ENCODE measurements around the gene CNOT10.
A peak's percentile ranks its signal among the peaks of the same experiment; 100 is the strongest.
"Not testable (repeated sequence)": the region's sequence is repeated elsewhere in the genome, so short reads cannot be mapped to it uniquely, and the experiment has no call there.

CNOT10 gene, protein sequence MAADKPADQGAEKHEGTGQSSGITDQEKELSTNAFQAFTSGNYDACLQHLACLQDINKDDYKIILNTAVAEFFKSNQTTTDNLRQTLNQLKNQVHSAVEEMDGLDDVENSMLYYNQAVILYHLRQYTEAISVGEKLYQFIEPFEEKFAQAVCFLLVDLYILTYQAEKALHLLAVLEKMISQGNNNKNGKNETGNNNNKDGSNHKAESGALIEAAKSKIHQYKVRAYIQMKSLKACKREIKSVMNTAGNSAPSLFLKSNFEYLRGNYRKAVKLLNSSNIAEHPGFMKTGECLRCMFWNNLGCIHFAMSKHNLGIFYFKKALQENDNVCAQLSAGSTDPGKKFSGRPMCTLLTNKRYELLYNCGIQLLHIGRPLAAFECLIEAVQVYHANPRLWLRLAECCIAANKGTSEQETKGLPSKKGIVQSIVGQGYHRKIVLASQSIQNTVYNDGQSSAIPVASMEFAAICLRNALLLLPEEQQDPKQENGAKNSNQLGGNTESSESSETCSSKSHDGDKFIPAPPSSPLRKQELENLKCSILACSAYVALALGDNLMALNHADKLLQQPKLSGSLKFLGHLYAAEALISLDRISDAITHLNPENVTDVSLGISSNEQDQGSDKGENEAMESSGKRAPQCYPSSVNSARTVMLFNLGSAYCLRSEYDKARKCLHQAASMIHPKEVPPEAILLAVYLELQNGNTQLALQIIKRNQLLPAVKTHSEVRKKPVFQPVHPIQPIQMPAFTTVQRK

DNA sequence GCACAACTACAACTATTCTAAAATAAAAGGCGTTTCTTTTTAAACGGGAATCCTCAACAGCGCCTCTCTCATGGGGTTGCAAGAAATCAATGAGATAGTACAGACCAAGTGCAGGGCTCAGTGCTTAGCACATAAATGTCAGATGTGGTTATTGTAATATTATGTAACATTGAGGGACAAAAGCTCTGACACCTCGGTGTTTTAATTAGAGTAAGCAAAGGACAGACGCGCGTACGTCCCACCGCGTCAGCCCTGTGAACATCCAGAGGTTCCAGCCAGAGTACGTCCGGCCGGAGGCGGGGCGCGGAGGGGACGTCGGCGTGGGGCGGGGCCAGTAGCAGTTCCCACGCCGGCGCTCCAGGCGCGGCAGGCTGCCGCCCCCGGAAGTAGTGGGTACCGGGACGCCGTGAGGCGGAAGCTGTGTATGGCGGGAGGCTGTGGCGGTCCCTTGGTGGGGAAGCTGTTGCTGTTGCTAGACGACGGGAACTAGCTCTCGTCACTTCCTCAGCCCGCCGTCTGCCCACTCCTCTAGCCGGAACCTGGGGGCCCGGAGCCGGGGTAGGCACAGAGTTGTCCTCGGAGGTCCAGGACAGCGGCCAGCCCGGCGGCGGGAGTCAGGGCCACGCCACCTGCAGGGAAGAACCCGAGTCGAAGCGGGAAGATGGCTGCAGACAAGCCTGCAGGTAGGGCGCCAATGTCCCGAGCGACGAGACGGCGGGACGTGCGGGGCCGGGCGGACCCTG lies at the start of gene CNOT10:
Gene CNOT10 (plus strand): TSS at position 389 of the 743 bp plus-strand sequence. CDS start 273 bp downstream, at position 662.
- DNase-seq: peak; percentile 99

DNA sequence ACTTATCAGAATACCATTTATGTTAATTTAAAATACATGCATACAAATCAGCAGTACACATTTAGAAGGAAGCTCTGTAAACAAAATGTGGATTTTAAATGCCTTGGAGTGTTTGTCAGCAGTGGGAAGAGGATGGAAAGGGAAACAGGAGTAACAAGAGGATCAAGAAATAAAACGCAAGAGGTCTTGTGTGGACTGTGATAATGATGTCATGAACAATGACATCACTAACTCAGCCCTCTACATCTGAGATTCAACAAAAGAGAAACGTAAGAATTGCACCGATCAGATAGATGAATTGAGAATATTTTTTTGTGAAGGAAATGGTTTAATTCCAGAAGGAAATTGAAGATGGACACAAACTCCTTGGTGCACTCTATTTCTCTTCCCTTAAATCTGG lies 44.0 kb upstream of the CNOT10 start:
- DNase-seq: no peak

DNA sequence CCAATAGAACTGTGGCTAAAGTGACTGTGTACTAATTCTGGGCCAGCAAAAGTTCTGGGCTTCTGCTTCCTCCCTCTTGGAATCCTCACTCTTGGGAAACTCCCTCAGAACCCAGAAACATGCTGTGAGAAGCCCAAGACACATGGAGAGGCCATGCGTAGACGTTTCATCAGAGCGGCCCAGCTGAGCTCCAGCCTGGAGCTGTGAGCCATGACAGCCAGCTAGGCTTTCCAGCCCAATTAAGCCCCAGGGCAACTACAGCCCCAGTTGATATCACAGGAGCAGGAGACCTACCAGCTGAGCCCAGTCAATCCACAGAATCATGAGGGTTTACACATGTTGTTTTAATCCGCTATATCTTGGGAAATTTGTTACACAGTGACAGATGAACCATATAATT lies 43.6 kb upstream of the CNOT10 start:
- no peak for DNase-seq

DNA sequence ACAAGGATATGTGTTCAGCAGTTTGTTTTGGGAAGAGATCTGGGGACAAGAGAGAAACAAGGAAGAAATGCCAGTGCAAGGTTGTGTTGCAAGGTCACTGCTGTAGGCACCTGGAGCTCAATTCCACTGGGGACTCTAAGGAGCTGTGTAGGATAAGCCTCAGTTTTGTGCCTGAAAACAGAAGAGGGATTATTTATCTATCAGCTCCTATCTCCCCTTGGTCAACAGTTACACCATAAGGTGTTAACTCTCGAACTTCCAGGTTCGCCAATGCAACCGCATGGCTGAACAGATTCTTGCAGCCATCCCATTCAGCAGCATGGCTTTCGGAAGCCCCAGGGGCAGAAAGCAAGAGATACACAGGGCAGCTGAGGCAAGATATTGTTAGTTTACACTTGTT lies 41.6 kb upstream of the CNOT10 start:
- no peak for DNase-seq

DNA sequence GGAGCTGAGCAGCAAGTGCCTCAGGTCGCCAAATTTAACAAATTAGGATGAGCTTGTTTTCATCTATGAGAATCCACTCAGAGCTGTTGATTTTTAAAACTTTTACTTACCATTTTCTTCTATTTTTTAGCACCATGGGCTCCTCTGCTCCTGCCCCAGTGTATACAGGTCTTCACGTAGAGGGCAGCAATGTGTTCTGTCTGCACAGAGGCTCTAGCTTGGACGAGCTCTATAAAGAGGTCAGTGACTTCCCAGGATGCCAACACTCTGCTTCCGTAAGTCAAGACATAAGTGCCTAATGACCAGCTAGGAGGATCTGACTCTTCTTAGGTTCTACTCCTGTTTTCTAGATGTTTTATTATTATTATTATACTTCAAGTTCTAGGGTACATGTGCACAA lies 41.2 kb upstream of the CNOT10 start:
- DNase-seq: no peak

DNA sequence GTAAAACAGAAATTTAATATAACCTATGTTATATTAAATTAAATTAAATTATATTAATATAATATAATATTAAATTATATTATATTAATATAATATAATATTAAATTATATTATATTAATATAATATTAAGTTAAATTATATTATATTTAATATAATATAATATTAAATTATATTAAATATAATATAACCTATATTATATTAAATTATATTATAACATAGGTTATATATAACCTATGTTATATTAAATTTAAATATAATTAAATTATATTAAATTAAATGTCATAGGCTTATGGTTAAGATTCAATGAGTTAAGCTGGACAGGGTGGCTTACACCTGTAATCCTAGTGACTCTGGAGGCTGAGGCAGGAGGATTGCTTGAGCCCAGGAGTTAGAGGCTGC lies 40.6 kb upstream of the CNOT10 start:
- no peak for DNase-seq

DNA sequence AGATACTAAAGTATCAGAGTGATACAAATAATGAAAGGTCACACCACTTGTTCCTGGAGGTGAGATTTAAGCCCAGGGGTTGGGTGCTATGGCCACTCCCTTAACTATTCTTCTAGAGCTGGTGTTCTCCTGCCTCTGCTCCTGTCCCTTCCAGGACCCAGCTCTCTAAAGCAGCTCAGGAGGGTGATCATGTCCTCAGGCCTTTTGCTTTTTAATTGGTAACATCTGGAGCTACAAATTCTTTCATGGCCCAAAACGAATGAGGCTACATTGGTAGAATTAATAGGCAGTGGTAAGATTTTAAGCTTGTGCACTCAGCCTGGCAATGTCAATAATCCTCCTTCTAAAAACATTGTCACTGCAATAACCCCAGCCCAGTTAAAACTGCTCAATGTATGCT lies 38.2 kb upstream of the CNOT10 start:
- DNase-seq: no peak

DNA sequence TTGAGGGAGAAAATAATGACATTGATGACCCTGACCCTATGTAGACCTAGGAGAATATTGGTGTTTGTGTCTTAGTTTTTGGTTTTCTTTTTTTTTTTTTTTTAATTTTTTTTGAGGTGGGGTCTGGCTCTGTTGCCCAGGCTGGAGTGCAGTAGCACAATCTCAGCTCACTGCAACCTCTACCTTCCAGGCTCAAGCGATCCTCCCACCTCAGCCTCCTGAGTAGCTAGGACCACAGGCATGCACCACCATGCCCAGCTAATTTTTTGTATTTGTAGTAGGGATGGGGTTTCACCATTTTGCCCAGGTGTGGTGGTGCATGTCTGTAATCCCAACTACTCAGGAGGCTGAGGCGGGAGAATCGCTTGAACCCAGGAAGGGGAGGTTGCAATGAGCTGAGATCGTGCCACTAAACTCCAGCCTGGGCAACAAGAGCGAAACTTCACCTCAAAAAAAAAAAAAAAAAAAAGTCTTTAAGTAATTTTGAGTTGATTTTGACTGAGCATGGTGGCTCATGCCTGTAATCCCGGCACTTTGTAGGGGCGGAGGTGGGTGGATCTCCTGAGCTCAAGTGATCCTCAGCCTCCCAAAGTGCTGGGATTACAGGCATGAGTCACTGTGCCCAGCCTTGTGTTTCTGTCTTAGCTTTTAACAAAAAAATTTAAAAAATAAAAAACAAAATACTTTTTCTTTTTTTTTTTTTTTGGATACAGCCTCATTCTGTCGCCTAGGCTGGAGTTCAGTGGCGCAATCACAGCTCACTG lies 32.5 kb upstream of the CNOT10 start:
- DNase-seq: not testable (repeated sequence)

DNA sequence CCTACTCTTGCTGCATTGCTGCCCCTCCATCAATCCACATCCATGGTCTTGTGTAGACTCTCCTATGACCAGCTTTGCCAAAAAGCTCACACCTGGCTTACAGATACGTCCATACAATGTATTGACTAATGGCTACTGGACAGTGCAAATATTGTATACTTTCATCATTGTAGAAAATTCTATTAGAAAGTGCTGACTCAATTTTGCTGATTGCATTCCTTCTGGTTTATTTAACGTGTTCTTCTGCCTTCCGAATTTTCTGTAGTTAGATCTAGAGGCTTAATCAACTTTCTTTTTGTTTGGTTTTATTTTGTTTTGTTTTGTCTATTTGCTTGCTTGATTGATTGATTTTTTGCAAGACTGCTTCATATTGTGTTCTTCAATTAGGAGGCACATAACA lies 29.8 kb upstream of the CNOT10 start:
- no peak for DNase-seq

DNA sequence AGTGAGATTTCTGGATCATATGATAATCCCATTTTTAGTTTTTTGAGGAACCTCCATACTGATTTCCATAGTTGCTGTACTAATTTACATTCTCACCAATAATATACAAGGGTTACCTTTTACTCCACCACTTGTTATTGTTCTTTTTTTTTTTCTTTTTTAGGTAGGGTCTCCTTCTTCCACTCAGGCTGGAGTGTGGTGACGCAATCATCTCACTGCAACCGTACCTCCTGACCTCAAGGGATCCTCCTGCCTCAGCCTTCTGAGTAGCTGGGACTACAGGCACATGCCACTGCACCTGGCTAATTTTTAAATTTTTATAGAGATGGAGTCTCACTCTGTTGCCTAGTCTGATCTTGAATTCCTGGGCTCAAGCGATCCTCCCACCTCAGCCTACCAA lies 24.4 kb upstream of the CNOT10 start:
- no peak for DNase-seq

DNA sequence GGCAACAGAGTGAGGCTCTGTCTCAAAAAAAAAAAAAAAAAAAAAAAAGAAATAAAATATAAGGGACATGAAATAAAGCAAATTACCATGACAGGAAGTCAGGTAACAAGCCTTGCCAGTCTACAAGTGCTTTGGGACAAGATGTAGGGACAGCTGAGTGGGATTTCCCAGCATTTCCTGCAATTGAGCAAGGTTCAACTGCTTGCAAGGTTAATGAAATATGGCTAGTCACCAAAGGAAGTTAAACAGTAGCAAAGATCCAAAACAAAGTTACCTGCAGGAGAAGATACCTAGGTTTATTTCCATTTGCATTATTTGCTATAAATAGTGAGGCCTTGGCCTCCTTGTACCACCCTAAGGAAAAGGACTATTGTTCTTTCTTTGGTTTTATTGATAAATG lies 22.3 kb upstream of the CNOT10 start:
- no peak for DNase-seq

DNA sequence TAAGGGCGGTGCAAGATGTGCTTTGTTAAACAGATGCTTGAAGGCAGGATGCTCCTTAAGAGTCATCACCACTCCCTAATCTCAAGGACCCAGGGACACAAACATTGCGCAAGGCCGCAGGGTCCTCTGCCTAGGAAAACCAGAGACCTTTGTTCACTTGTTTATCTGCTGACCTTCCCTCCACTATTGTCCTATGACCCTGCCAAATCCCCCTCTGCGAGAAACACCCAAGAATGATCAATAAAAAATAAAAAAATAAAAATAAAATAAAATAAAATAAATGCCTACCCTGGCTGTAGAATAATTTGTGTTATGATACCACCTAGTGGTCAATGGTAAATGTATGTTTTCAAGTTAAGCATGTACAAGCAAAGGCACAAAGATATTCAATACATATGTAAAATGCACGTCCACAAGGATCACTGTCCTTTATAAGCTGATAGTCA lies 20.3 kb upstream of the CNOT10 start:
- peak; percentile 69 to 83 for DNase-seq

DNA sequence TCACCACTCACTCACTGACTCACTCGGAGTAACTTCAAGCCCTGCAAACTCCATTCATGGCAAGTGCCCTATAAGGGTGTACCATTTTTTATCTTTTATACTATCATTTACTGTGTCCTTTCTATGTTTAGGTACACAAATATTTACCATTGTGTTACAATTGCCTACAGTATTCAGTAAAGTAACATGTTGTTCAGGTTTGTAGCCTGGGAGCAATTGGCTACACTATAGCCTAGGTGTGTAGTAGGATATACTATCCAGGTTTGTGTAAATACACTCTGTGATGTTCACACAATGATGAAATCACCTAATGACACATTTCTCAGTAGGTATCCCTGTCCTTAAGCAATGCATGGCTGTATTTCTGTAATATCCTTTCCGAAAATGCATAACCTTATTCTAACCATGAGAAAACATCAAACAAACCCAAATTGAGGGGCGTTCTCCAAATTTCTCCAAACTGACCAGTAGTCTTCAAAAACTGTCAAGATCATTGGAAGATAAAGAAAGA lies 17.9 kb upstream of the CNOT10 start:
- no peak for DNase-seq

DNA sequence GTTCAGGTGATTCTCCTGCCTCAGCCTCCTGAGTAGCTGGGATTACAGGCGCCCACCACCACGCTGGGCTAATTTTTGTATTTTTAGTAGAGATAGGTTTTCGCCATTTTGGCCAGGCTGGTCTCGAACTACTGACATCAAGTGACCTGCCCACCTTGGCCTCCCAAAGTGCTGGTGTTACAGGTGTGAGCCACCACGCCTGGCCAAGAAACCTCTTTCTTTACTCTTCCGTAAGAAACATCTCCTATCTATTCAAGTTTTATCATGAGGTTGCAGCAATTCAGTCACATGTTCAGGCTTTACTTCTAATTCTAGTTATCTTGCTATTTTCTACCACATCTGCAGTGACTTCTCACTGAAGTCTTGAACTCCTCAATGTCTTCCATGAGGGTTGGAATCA lies 15.8 kb upstream of the CNOT10 start:
- not testable (repeated sequence) for DNase-seq

DNA sequence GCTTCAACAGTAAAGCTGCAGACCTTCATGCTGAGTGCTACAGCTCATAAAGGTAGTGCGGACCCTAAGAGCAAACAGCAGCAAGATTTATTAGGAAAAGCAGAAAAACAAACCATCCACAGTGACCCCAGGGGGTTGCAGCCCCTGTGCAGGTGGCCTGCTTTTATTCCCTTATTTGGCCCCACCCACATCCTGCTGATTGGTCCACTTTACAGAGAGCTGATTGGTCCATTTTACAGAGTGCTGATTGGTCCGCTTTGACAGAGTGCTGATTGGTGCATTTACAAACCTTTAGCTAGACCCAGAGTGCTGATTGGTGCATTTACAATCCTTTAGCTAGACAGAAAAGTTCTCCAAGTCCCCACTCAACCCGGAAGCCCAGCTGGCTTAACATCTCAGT lies 11.3 kb upstream of the CNOT10 start:
- not testable (repeated sequence) for DNase-seq

DNA sequence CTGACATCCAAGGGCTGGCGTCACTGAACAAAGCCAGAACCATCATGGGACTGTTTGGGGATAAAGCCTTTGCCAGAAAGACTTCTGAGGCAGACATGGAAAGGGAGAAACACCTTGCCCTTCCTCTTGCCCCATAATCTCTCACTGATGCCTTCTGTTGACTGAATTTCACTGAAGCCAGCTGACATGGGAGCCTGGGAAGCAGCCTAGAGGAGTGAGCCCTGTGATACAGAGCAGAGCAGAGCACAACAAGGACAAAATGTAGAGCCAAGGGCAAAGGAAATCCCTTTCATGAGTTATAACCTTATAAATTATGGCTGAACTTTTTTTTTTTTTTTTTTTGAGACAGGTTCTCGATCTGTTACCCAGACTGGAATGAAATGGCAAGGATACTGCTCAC lies 9.8 kb upstream of the CNOT10 start:
- no peak for DNase-seq

DNA sequence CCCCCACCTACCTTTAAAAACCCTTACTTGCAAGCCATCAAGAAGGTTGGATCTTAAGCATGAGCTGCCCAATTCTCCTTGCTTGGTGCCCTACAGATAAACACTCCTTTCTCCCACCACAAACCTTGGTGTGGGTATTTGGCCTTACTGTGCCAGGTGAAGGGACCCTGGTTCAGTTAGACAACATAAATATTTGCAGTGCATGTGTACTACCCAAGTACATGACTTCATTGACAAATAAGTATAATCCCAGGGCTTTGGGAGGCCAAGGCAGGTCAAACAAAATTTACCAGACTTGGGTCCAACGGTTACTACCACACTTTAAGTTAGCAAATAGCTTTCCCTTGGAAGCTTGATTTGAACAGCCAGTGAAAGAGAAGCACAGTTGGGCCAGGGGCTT lies 9.3 kb upstream of the CNOT10 start:
- DNase-seq: no peak

DNA sequence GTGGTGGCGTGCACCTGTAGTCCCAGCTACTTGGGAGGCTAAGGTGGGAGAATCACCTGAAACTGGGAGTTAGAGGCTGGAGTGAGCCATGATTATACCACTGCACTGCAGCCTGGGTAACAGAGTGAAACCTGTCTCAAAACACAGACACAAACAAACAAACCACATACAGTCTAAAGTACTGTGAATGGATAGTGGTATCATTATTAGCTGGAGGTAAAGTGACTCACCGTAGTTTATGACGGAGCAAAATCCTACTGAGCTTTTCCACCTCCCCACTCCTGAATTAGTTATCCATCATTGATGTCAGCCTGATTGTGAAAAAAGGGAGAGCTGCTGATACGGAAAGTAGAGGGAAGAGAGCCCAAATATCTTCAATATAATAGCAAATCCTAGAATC lies 3.2 kb upstream of the CNOT10 start:
- no peak for DNase-seq

DNA sequence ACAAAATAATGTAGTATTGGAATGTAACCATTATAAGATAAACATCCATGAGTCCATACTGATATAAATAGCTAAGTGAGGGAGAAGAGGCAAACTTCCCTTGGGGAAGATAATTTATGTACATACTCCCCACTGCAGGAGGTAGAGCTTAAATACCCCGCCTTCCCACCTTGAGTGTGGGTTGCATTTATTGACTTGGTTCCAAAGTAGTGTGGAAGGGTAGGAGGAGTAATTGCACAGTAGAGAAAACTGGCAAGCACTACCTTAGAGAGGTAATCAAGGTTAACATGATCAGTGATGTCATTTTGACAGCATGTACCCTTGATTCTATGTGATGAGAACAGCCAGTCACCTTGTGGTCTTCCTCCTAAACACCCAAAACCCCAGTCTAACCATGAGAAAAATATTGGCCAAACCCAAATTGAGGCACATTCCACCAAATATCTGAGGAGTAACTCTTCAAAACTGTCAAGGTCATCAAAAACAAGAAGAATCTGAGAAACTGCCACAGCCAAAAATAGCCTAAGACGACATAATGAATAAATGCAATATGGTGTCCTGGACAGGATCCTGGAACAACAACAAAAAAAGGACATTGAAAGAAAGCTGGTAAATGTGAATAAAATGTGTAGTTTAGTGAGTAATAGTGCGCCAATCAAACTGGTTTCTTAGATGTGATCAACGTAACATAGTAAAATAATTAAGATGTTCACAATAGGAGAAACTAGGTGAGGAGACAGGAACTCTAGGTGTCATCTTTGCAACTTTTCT lies 774 bp upstream of the CNOT10 start:
- DNase-seq: no peak

DNA sequence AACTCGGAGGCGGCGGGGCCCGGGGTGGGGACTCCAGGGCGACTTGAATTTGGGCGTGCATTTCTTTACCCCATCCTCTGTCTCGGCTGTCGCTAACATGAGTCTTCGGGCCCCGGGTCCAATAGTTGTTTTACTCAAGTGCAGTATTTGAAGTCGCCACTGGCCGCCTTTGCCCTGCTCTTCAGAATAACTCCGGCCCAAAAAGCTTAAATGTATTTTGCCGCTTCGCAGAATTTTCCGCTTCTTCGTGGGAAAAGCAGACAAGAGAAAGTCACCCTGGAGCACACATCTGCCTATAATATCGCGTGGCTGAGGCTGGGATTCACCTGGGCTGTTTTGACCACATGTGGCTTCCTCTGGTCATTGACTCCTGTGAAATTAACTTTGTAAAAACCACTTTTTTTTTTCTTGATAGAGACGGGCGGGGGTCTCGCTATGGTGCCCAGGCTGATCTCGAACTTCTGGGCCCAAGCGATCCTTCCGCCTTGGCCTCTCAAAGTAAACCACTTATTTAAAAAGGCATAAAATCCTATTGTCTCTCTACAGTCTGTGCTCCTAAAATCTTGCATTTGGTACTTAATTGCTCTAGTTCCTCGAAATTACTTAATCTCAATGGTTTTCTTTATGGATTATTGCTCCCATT lies 676 bp downstream of the CNOT10 start:
- DNase-seq: peak; percentile 26 to 30

DNA sequence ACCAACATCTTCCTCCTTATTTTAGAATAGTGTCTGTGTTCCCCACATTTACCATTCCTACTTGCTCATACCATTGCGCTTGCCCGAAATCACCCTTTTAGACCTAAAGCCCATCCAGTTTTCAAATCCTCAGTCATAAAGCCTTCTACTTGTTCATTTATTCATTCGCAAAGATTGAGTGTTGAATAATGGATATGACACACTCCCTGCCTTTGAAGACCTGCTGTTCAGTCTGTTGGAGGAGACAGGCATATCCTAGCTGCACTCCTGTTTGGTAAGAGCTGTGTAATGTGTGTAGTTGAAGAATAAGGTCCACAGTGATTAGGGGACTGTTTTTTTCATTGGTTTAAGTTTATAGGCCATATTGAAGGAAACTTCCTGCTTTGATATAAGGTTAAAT lies 1.7 kb downstream of the CNOT10 start:
- DNase-seq: no peak

Measured in AML-193 (cell line).